Measurements from ENCODE around the gene CHST2. TPM values are rescaled to one million over a fixed set of nuclear protein-coding genes. Genes with fewer than 3 reads are reported as not detected.

The CHST2 gene
- total and polyA plus RNA-seq, 2 experiments from 2014 or later: 2.1 to 12.0 TPM

DNA sequence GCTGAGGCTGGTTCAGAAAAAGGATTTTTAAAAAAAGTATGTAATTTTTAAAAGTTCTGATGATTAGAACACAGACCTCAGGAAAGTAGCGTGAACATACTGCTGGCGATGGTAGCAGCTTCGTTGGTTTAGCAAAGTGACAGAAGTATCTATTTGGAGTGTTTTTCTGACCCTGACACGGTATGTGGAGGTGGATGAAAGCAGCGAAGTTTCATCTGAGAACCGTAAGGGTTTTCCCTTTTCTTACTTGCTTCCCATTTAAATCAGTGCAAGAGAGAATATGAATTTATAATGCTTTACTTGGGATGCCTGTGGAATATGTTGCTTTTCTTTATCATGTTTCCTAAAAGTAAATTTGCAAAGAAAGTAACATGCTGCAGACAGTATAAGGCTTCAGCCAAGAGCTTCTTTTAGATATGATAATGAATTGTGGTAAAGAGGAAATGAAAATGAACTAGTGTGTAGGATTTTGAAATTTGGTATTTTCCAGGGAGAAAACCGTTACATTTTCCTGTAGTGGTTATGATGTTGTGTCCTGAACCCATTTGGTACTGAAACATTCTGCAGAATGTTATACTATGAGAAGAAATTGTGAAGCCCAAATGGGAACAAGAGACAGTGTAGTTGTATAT is 3.9 kb downstream of the CHST2 start:
- 88 to 90% methylated on average over 7 of the region's 7 CpGs for WGBS, 2 experiments (ENCODE audit: low coverage in 1 of 2, low lambda C conversion rate in 2 of 2, missing lambda C conversion rate in 2 of 2)
- no peak overlapping the region for H3K4me3 ChIP-seq
- in situ Hi-C loops (cut with MboI): loop anchor here (10.0 kb wide), 1 partner anchor 521 kb away; no protein-coding TSS in a partner anchor

DNA sequence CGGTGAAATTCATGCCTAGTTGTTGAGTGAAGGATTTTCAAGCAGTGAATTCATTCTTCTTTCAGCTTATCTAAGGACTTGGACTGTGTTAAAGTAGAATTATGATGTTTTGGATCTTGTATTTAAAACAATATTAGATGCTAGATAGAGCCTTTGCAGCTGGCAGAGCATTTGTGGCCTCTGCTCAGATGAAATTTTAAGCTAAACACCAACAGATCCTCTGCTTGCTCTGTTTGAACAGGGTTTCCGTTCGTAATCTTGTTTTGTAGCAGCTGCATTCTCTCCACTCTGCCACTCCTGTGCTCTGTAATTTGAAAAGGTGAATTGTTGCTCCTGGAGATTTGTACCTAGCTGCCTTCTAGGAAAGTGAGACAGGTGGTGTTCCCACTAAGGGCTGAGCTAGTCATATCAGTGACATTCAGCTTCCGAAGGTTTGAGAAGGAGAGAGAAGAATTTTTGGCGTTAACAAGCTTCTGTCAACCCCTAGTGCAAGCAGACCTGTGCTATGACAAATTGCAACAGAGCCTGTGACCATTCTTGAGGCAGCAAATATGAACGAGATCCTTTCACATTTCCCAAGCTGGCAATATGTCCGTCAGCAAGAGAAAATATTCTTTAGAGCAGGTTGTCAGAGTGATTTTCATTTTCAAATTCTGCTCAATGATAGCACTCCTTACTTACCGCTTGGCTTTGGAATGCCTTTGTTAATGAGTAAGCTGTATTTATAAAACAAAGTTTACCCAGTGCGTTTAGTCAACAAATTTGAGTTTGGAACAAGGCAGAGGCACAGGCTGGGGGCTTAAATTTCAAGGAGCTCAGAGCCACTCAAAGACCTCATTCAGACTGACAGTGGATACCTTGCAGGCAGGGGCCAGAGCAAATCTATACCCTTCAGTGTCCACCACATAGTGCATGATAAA is 5.3 kb downstream of the CHST2 start:
- H3K79me2 ChIP-seq (ENCODE audit: insufficient read depth): no peaks in the 10 kb centered on the region
- H3K9me3 ChIP-seq (ENCODE audit: low read depth): no peaks in the 10 kb centered on the region
- no peak overlapping the region for H3K4me2 ChIP-seq (ENCODE audit: unreplicated experiment)
- H3K4me1 ChIP-seq (ENCODE audit: insufficient read depth): no peaks in the 10 kb centered on the region
- in situ Hi-C loops (cut with MboI): loop anchor here (10.0 kb wide), 1 partner anchor 520 kb away; no protein-coding TSS in a partner anchor
- no peaks in the 10 kb centered on the region for H3K9me2 ChIP-seq (ENCODE audit: insufficient read depth)
- H4K20me1 ChIP-seq (ENCODE audit: insufficient read depth): no peaks in the 10 kb centered on the region
- H2AFZ ChIP-seq: no peak overlapping the region
- no peaks in the 10 kb centered on the region for H3K27me3 ChIP-seq (replicated peaks; ENCODE audit: insufficient read depth)
- 0 out of 2 replicates have a peak, but pooled peaks cover 4% of the 10 kb centered on the region for H3F3A ChIP-seq (ENCODE audit: insufficient read depth)
- 63 to 70% methylated on average over 9 of the region's 9 CpGs for WGBS, 2 experiments (ENCODE audit: low coverage in 1 of 2, low lambda C conversion rate in 2 of 2, missing lambda C conversion rate in 2 of 2)
- no peak for DNase-seq
- TF ChIP-seq EZH2phosphoT487 (IDR thresholded peaks at IDR 0.05; ENCODE audit: insufficient read depth, low read depth): no peak
- H3K27ac ChIP-seq: no peak overlapping the region
- no peaks in the 10 kb centered on the region for H3K36me3 ChIP-seq (ENCODE audit: low read depth)
- H3K9ac ChIP-seq: no peak overlapping the region
- no peak overlapping the region for H3K4me3 ChIP-seq

More for the DNA sequence above, 3.9 kb downstream of the CHST2 start:
- Histone ChIP-seq H3F3A (ENCODE audit: insufficient read depth) (0 out of 2 replicates have a peak, but pooled peaks cover 4% of the 10 kb centered on the region), H3K9me2 (ENCODE audit: insufficient read depth) (no peaks in the 10 kb centered on the region), H3K79me2 (ENCODE audit: insufficient read depth) (no peaks in the 10 kb centered on the region), H4K20me1 (ENCODE audit: insufficient read depth) (no peaks in the 10 kb centered on the region), H3K4me1 (ENCODE audit: insufficient read depth) (no peaks in the 10 kb centered on the region), H3K27ac (no peak overlapping the region), H2AFZ (no peak overlapping the region), H3K27me3 (replicated peaks; ENCODE audit: insufficient read depth) (no peaks in the 10 kb centered on the region), H3K36me3 (ENCODE audit: low read depth) (no peaks in the 10 kb centered on the region), H3K4me2 (ENCODE audit: unreplicated experiment) (no peak overlapping the region), H3K9ac (no peak overlapping the region), H3K9me3 (ENCODE audit: low read depth) (no peaks in the 10 kb centered on the region)
- TF ChIP-seq EZH2 (IDR thresholded peaks at IDR 0.05; ENCODE audit: insufficient read depth, poor library complexity, severe bottlenecking) (no peak), EZH2phosphoT487 (IDR thresholded peaks at IDR 0.05; ENCODE audit: insufficient read depth, low read depth) (no peak)
- DNase-seq: no peak

DNA sequence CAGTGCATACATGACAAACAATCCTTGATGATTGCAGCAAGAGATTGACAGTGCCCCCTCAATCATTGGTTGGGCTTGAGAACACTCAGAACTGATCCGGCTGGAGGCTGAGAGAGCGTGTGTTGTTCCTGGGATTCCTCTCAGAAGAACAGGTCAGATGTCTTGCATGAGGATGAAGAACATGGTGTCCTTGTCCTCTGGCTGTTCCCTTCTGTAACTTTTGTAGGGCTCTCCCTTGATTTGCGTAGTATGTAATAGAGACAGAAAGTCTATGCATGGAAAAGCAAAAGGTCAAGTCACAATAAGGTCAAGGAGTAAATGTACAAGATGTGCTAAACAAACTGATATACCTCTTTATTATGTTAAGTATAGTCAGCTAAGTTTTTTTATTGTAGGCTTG is 8.2 kb downstream of the CHST2 start:
- H3K27ac ChIP-seq: no peak overlapping the region
- DNase-seq: no peak
- 93 to 100% methylated on average over 3 of the region's 3 CpGs for WGBS, 2 experiments (ENCODE audit: low coverage in 1 of 2, low lambda C conversion rate in 2 of 2, missing lambda C conversion rate in 2 of 2)
- no peaks in the 10 kb centered on the region for H3K36me3 ChIP-seq (ENCODE audit: low read depth)
- H3K4me1 ChIP-seq (ENCODE audit: insufficient read depth): no peaks in the 10 kb centered on the region
- H3K4me2 ChIP-seq (ENCODE audit: unreplicated experiment): no peak overlapping the region
- 0 out of 2 replicates have a peak, but pooled peaks cover 4% of the 10 kb centered on the region for H3F3A ChIP-seq (ENCODE audit: insufficient read depth)
- no peak for TF ChIP-seq EZH2phosphoT487 (IDR thresholded peaks at IDR 0.05; ENCODE audit: insufficient read depth, low read depth)
- TF ChIP-seq EZH2 (IDR thresholded peaks at IDR 0.05; ENCODE audit: insufficient read depth, poor library complexity, severe bottlenecking): no peak
- H4K20me1 ChIP-seq (ENCODE audit: insufficient read depth): no peaks in the 10 kb centered on the region
- H3K27me3 ChIP-seq (replicated peaks; ENCODE audit: insufficient read depth): no peaks in the 10 kb centered on the region
- in situ Hi-C loops (cut with MboI): loop anchor here (10.0 kb wide), 1 partner anchor 517 kb away; no protein-coding TSS in a partner anchor
- no peak overlapping the region for H2AFZ ChIP-seq
- H3K9ac ChIP-seq: no peak overlapping the region
- H3K9me2 ChIP-seq (ENCODE audit: insufficient read depth): no peaks in the 10 kb centered on the region
- no peak overlapping the region for H3K4me3 ChIP-seq
- no peaks in the 10 kb centered on the region for H3K9me3 ChIP-seq (ENCODE audit: low read depth)
- no peaks in the 10 kb centered on the region for H3K79me2 ChIP-seq (ENCODE audit: insufficient read depth)

DNA sequence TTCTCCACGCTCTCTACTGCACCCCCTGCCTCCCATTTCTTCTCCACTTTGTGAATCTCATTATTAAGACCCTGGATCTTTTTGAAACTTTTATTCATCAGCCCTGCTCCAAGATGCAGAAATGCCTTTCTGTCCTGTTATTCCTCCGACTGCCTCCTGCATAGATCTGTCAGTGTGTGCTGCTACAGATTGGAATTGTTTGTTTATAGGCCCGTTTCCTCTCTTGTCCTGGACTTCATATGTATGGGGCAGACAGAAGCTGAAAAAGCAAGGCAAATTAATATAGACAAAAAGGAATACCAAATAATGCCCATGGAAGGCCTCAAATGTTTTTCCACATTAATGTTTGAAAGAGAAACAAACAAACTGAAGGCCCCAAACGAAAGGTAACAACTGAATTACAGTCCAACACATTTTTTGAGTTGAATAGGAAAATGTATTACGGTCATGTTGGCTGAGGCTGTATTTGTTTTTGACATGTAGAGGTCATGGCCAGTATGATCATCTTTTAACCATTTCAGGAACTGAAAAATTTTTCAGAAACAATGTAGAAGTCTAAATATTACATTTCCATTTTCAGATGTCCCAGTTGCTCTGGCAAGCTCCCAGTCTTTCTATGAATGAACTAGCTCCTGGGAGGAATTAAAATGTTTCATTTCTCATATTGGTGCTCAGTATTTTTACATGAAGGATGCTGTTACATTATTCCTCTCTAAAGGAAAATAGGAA is 8.8 kb downstream of the CHST2 start:
- H3F3A ChIP-seq (ENCODE audit: insufficient read depth): 0 out of 2 replicates have a peak, but pooled peaks cover 3% of the 10 kb centered on the region
- H3K9me2 ChIP-seq (ENCODE audit: insufficient read depth): no peaks in the 10 kb centered on the region
- DNase-seq: no peak
- WGBS, 2 experiments (ENCODE audit: low coverage in 1 of 2, low lambda C conversion rate in 2 of 2, missing lambda C conversion rate in 2 of 2): 78% methylated on average over 5 of the region's 5 CpGs
- in situ Hi-C loops (cut with MboI): loop anchor here (10.0 kb wide), 1 partner anchor 516 kb away; no protein-coding TSS in a partner anchor
- no peak overlapping the region for H3K4me3 ChIP-seq
- no peaks in the 10 kb centered on the region for H3K27me3 ChIP-seq (replicated peaks; ENCODE audit: insufficient read depth)
- no peak overlapping the region for H3K4me2 ChIP-seq (ENCODE audit: unreplicated experiment)
- no peaks in the 10 kb centered on the region for H3K9me3 ChIP-seq (ENCODE audit: low read depth)
- H4K20me1 ChIP-seq (ENCODE audit: insufficient read depth): no peaks in the 10 kb centered on the region
- H3K9ac ChIP-seq: no peak overlapping the region
- H2AFZ ChIP-seq: no peak overlapping the region
- H3K4me1 ChIP-seq (ENCODE audit: insufficient read depth): no peaks in the 10 kb centered on the region
- no peak overlapping the region for H3K27ac ChIP-seq
- no peaks in the 10 kb centered on the region for H3K79me2 ChIP-seq (ENCODE audit: insufficient read depth)
- no peaks in the 10 kb centered on the region for H3K36me3 ChIP-seq (ENCODE audit: low read depth)
- no peak for TF ChIP-seq EZH2 (IDR thresholded peaks at IDR 0.05; ENCODE audit: insufficient read depth, poor library complexity, severe bottlenecking)
- no peak for TF ChIP-seq EZH2phosphoT487 (IDR thresholded peaks at IDR 0.05; ENCODE audit: insufficient read depth, low read depth)
